K562 (cell line): ENCODE data around the gene GLUD1. TPM values are rescaled to one million over a fixed set of nuclear protein-coding genes. Genes with fewer than 3 reads are reported as not detected.

ENCODE experiments used
- ATF7 ChIP-seq: fragments of 450-650 bp; IDR thresholded peaks from 2 replicates; pipeline ENCODE4 v1.7.1; 2014; ENCODE audit warnings: mild to moderate bottlenecking, moderate library complexity
- CBX5 ChIP-seq: IDR thresholded peaks from 2 replicates; pipeline ENCODE4 v1.6.1; 2014; ENCODE audit warnings: low read depth, borderline replicate concordance
- CREB1 ChIP-seq, 2 experiments: sonication (generic) in 1 of 2; formaldehyde crosslinking in 1 of 2; IDR thresholded peaks; 2 replicates each; pipeline versions ENCODE4 v1.6.1 to v1.8.0; 2012 to 2022; ENCODE audit warnings: inconsistent platforms in 1 of 2, mild to moderate bottlenecking in 1 of 2, missing genetic modification reagents in 1 of 2, moderate library complexity in 1 of 2
- ETS2 ChIP-seq: IDR thresholded peaks from 2 replicates; pipeline ENCODE4 v1.6.1; 2016; ENCODE audit warnings: borderline replicate concordance, missing genetic modification characterization, mild to moderate bottlenecking, moderate library complexity, missing compliant biosample characterization; ENCODE audit not compliant: poor library complexity, severe bottlenecking
- GATA2 ChIP-seq: sonication (generic); formaldehyde crosslinking; IDR thresholded peaks from 2 replicates; pipeline ENCODE4 v1.4.0; 2020; ENCODE audit warnings: mild to moderate bottlenecking, missing genetic modification reagents
- ID3 ChIP-seq, 2 experiments: fragments of 250-450 bp in 1 of 2; fragments of 450-650 bp in 1 of 2; sonication (Bioruptor Pico) in 1 of 2; IDR thresholded peaks; 2 replicates each; pipeline versions ENCODE4 v1.6.1 to v1.8.0; 2016 to 2021; ENCODE audit warnings: mild to moderate bottlenecking in 2 of 2, moderate library complexity in 2 of 2, missing compliant biosample characterization in 1 of 2, missing genetic modification characterization in 1 of 2
- KDM5B ChIP-seq: fragments of 200-600 bp; sonication (generic); IDR thresholded peaks from 2 replicates; pipeline ENCODE4 v1.6.1; 2012; ENCODE audit warnings: low read depth, mild to moderate bottlenecking, moderate library complexity, low read length, control low read depth, inconsistent platforms; ENCODE audit not compliant: insufficient replicate concordance
- LCOR ChIP-seq: sonication (generic); formaldehyde crosslinking; IDR thresholded peaks from 2 replicates; pipeline ENCODE4 v1.8.0; 2022; ENCODE audit warnings: mild to moderate bottlenecking, missing genetic modification reagents
- MBD1 ChIP-seq: fragments of 250-450 bp; sonication (Bioruptor Pico); IDR thresholded peaks from 2 replicates; pipeline ENCODE4 v1.8.0; 2022; ENCODE audit warnings: inconsistent platforms
- NFE2L1 ChIP-seq: fragments of 450-650 bp; IDR thresholded peaks from 2 replicates; pipeline ENCODE4 v1.6.1; 2016; ENCODE audit warnings: missing genetic modification characterization, low read depth, mild to moderate bottlenecking, missing compliant biosample characterization, moderate library complexity, borderline replicate concordance
- POLR3A ChIP-seq: IDR thresholded peaks from 2 replicates; pipeline ENCODE4 v1.6.1; 2011; ENCODE audit warnings: borderline replicate concordance, mild to moderate bottlenecking, moderate library complexity; ENCODE audit not compliant: insufficient read length, insufficient read depth; ENCODE audit errors: extremely low read depth
- RBBP5 ChIP-seq: fragments of 200-600 bp; sonication (generic); IDR thresholded peaks from 2 replicates; pipeline ENCODE4 v1.6.1; 2012; ENCODE audit warnings: borderline replicate concordance, mild to moderate bottlenecking, low read length, control low read depth, inconsistent platforms; ENCODE audit not compliant: insufficient read depth, poor library complexity, severe bottlenecking
- SIX5 ChIP-seq, 2 experiments: IDR thresholded peaks; 2 replicates each; pipeline ENCODE4 v1.6.1; 2011; ENCODE audit warnings: low read length in 2 of 2, borderline replicate concordance in 1 of 2, low read depth in 1 of 2, mild to moderate bottlenecking in 1 of 2, moderate library complexity in 1 of 2; ENCODE audit not compliant: insufficient read depth in 1 of 2
- ZFX ChIP-seq: sonication (generic); formaldehyde crosslinking; IDR thresholded peaks from 2 replicates; pipeline ENCODE4 v1.8.0; 2022; ENCODE audit warnings: mild to moderate bottlenecking, missing genetic modification reagents, moderate library complexity
- ZKSCAN8 ChIP-seq: fragments of 200-800 bp; sonication (Bioruptor generic); IDR thresholded peaks from 2 replicates; pipeline ENCODE4 v1.6.1; 2016; ENCODE audit warnings: missing genetic modification characterization, missing compliant biosample characterization
- polyA plus RNA-seq, 8 experiments: library from polyadenylated mRNA; depleted of rRNA in 4 of 8; stranded (reverse) in 5 of 8; unstranded in 3 of 8; fragments of >200 nt; fragmentation: Nextera tagmentation in 2 of 8; fragmentation: Illumina TruSeq in 1 of 8; extraction: Ambion mirVana in 2 of 8; extraction: Trizol in 1 of 8; gene quantifications; 2 replicates each; pipeline versions ENCODE4 v1.2.1 to v1.2.3, GENCODE V29; 2011 to 2014; ENCODE audit warnings: inconsistent platforms in 1 of 8, missing spikeins in 1 of 8
- total RNA-seq, 7 experiments: library from RNA; depleted of rRNA in 6 of 7; stranded (reverse); fragments of >200 nt in 6 of 7; fragmentation: Illumina TruSeq in 2 of 7; extraction: Trizol in 2 of 7; gene quantifications; 2 replicates each; pipeline versions ENCODE4 v1.2.1 to v1.2.3, GENCODE V29; 2011 to 2021; ENCODE audit warnings: low replicate concordance in 1 of 7
- TF ChIP-seq, protein P1 (sequence below): IDR thresholded peaks from 3 replicates; pipeline ENCODE4 v1.6.1; 2011; ENCODE audit warnings: borderline replicate concordance, mild to moderate bottlenecking, moderate library complexity; ENCODE audit not compliant: insufficient read length; ENCODE audit errors: extremely low read depth
- TF ChIP-seq, protein P2 (sequence below): fragments of 250-450 bp; sonication (Bioruptor Pico); IDR thresholded peaks from 2 replicates; pipeline ENCODE4 v1.9.0; 2021; ENCODE audit warnings: mild to moderate bottlenecking, inconsistent platforms

Gene GLUD1
- total and polyA plus RNA-seq, 9 of the 15 experiments (the other 6 are each of a cell fraction or from before 2014, with no cell fraction given), result 21.9 to 92.0 (median 76.3) TPM

GRCh38 chr10:87095236-87095945 lies 748 bp upstream of the GLUD1 start (continued):
- TF ChIP-seq GATA2 (CRISPR knock-in tag) (no peak), ID3 (CRISPR knock-in tag; IDR thresholded peaks at IDR 0.05) (no peak), ID3 (tag; IDR thresholded peaks at IDR 0.05) (peak; percentile 31; the same call in 1 of the 2 replicates), POLR3A (peak; percentile 45), SIX5 (IDR thresholded peaks at IDR 0.05; ENCODE audit: borderline replicate concordance in 1 of 2, insufficient read depth in 1 of 2, low read depth in 1 of 2, low read length in 2 of 2) (no peak), NFE2L1 (tag) (no peak), ZKSCAN8 (CRISPR knock-in tag) (no peak), MBD1 (CRISPR knock-in tag) (no peak), KDM5B (peak; percentile 52), LCOR (peak; percentile 35; the same call in 1 of the 2 replicates), CREB1 (IDR thresholded peaks at IDR 0.05) (0 out of 2 replicates have a peak, but pooled peaks have one; percentile 45), CREB1 (CRISPR knock-in tag; IDR thresholded peaks at IDR 0.05) (peak; percentile 72), RBBP5 (peak; percentile 60), ZFX (CRISPR knock-in tag) (peak; percentile 82), ATF7 (peak; percentile 34; the same call in 1 of the 2 replicates), ETS2 (tag) (no peak), CBX5 (no peak)
- TF ChIP-seq, protein P1, sequence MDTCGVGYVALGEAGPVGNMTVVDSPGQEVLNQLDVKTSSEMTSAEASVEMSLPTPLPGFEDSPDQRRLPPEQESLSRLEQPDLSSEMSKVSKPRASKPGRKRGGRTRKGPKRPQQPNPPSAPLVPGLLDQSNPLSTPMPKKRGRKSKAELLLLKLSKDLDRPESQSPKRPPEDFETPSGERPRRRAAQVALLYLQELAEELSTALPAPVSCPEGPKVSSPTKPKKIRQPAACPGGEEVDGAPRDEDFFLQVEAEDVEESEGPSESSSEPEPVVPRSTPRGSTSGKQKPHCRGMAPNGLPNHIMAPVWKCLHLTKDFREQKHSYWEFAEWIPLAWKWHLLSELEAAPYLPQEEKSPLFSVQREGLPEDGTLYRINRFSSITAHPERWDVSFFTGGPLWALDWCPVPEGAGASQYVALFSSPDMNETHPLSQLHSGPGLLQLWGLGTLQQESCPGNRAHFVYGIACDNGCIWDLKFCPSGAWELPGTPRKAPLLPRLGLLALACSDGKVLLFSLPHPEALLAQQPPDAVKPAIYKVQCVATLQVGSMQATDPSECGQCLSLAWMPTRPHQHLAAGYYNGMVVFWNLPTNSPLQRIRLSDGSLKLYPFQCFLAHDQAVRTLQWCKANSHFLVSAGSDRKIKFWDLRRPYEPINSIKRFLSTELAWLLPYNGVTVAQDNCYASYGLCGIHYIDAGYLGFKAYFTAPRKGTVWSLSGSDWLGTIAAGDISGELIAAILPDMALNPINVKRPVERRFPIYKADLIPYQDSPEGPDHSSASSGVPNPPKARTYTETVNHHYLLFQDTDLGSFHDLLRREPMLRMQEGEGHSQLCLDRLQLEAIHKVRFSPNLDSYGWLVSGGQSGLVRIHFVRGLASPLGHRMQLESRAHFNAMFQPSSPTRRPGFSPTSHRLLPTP, result no peak
- TF ChIP-seq, protein P2, sequence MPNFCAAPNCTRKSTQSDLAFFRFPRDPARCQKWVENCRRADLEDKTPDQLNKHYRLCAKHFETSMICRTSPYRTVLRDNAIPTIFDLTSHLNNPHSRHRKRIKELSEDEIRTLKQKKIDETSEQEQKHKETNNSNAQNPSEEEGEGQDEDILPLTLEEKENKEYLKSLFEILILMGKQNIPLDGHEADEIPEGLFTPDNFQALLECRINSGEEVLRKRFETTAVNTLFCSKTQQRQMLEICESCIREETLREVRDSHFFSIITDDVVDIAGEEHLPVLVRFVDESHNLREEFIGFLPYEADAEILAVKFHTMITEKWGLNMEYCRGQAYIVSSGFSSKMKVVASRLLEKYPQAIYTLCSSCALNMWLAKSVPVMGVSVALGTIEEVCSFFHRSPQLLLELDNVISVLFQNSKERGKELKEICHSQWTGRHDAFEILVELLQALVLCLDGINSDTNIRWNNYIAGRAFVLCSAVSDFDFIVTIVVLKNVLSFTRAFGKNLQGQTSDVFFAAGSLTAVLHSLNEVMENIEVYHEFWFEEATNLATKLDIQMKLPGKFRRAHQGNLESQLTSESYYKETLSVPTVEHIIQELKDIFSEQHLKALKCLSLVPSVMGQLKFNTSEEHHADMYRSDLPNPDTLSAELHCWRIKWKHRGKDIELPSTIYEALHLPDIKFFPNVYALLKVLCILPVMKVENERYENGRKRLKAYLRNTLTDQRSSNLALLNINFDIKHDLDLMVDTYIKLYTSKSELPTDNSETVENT (CRISPR knock-in tag), result peak; percentile 19; the same call in 1 of the 2 replicates
